Lower leg skin (tissue), 3 donors: ENCODE measurements around the gene CORIN.

ENCODE experiments used
- CTCF ChIP-seq, 3 donors: fragments of 450-650 bp; IDR thresholded peaks; one replicate each; pipeline ENCODE4 v1.5.1; 2016; ENCODE audit warnings: antibody characterized with exemption in 3 of 3, mild to moderate bottlenecking in 3 of 3, moderate library complexity in 2 of 3
- POLR2A ChIP-seq, 2 donors: fragments of 450-650 bp; IDR thresholded peaks; one replicate each; pipeline ENCODE4 v1.6.1; 2016 to 2017; ENCODE audit warnings: antibody characterized with exemption in 2 of 2, mild to moderate bottlenecking in 1 of 2, moderate library complexity in 1 of 2

- TF ChIP-seq CTCF (IDR thresholded peaks at IDR 0.05) (no peak), POLR2A (IDR thresholded peaks at IDR 0.05) (no peak)
These were observed 23.1 kb downstream of the CORIN start for GRCh38 chr4:47814618-47815295.
